Measurements from ENCODE around the gene CHTF8. TPM values are rescaled to one million over a fixed set of nuclear protein-coding genes. Genes with fewer than 3 reads are reported as not detected.
"Not testable (repeated sequence)": the region's sequence is repeated elsewhere in the genome, so short reads cannot be mapped to it uniquely, and the experiment has no call there.

The CHTF8 gene
- total RNA-seq, 1 donor from 2014 or later = 47.4 TPM

GRCh38 chr16:69138608-69139007, 6.2 kb upstream of the CHTF8 start:
- H3K4me3 ChIP-seq (ENCODE audit: low read depth, low read length) = no peak overlapping the region
- no peak for TF ChIP-seq CTCF (conservative IDR thresholded peaks at IDR 0.05; ENCODE audit: low read depth, low read length)
- DNase-seq (ENCODE audit: low read depth) = no peak

- no peak for TF ChIP-seq CTCF (conservative IDR thresholded peaks at IDR 0.05; ENCODE audit: low read depth, low read length)
- DNase-seq (ENCODE audit: low read depth) = no peak
Observed at GRCh38 chr16:69133373-69133954, 1.1 kb upstream of the CHTF8 start.

GRCh38 chr16:69131839-69132423, 457 bp downstream of the CHTF8 start:
- no peak for DNase-seq (ENCODE audit: low read depth)

More at GRCh38 chr16:69133373-69133954, 1.1 kb upstream of the CHTF8 start:
- H3K4me3 ChIP-seq (ENCODE audit: low read depth, low read length) = peak overlapping the region; percentile 85

GRCh38 chr16:69131167-69131838, 1.1 kb downstream of the CHTF8 start:
- peak overlapping the region; percentile 85 for H3K4me3 ChIP-seq (ENCODE audit: low read depth, low read length)
- no peak for DNase-seq (ENCODE audit: low read depth)
- TF ChIP-seq CTCF (conservative IDR thresholded peaks at IDR 0.05; ENCODE audit: low read depth, low read length) = no peak

More at GRCh38 chr16:69131839-69132423, 457 bp downstream of the CHTF8 start:
- peak overlapping the region; percentile 85 for H3K4me3 ChIP-seq (ENCODE audit: low read depth, low read length)
- TF ChIP-seq CTCF (conservative IDR thresholded peaks at IDR 0.05; ENCODE audit: low read depth, low read length) = no peak

- no peak for DNase-seq (ENCODE audit: low read depth)
- TF ChIP-seq CTCF (conservative IDR thresholded peaks at IDR 0.05; ENCODE audit: low read depth, low read length) = no peak
- peak overlapping the region; percentile 85 for H3K4me3 ChIP-seq (ENCODE audit: low read depth, low read length)
Observed at GRCh38 chr16:69130461-69130860, 1.9 kb downstream of the CHTF8 start.

GRCh38 chr16:69127966-69128510, 4.3 kb downstream of the CHTF8 start:
- no peak for DNase-seq (ENCODE audit: low read depth)
- TF ChIP-seq CTCF (conservative IDR thresholded peaks at IDR 0.05; ENCODE audit: low read depth, low read length) = no peak
- H3K4me3 ChIP-seq (ENCODE audit: low read depth, low read length) = no peak overlapping the region

GRCh38 chr16:69126801-69127200, 5.6 kb downstream of the CHTF8 start:
- H3K4me3 ChIP-seq (ENCODE audit: low read depth, low read length); DNase-seq (ENCODE audit: low read depth): not testable (repeated sequence)

All from epithelial cell of proximal tubule (primary cell).